GM15510 (cell line): Measurements from ENCODE around the gene FER.

Source experiments
- POLR2A ChIP-seq: IDR thresholded peaks from 3 replicates; pipeline ENCODE4 v1.6.1; 2011; ENCODE audit warnings: borderline replicate concordance; ENCODE audit not compliant: insufficient read length; ENCODE audit errors: extremely low read depth

Gene FER

GRCh38 chr5:109038209-109038840, 290.6 kb downstream of the FER start:
- TF ChIP-seq POLR2A, result no peak

- TF ChIP-seq POLR2A, result no peak
Measured at GRCh38 chr5:109041317-109041716, 293.6 kb downstream of the FER start.

- TF ChIP-seq POLR2A, result no peak
Measured at GRCh38 chr5:109045710-109046109, 298.0 kb downstream of the FER start.

GRCh38 chr5:109049565-109049964, 301.9 kb downstream of the FER start:
- no peak for TF ChIP-seq POLR2A

GRCh38 chr5:109053995-109054417, 306.3 kb downstream of the FER start:
- no peak for TF ChIP-seq POLR2A

- no peak for TF ChIP-seq POLR2A
Measured at GRCh38 chr5:109060378-109061025, 312.8 kb downstream of the FER start.

GRCh38 chr5:109062664-109063063, 315.0 kb downstream of the FER start:
- TF ChIP-seq POLR2A, result no peak

GRCh38 chr5:109063223-109063622, 315.5 kb downstream of the FER start:
- TF ChIP-seq POLR2A, result no peak

GRCh38 chr5:109076741-109077140, 329.0 kb downstream of the FER start:
- no peak for TF ChIP-seq POLR2A

GRCh38 chr5:109078448-109078847, 330.8 kb downstream of the FER start:
- TF ChIP-seq POLR2A, result no peak

GRCh38 chr5:109080481-109080880, 332.8 kb downstream of the FER start:
- TF ChIP-seq POLR2A, result no peak

GRCh38 chr5:109080896-109081295, 333.2 kb downstream of the FER start:
- TF ChIP-seq POLR2A, result no peak

GRCh38 chr5:109083937-109084336, 336.2 kb downstream of the FER start:
- TF ChIP-seq POLR2A, result no peak

- no peak for TF ChIP-seq POLR2A
Measured at GRCh38 chr5:109089191-109089590, 341.5 kb downstream of the FER start.

- no peak for TF ChIP-seq POLR2A
Measured at GRCh38 chr5:109099081-109099480, 351.4 kb downstream of the FER start.

- no peak for TF ChIP-seq POLR2A
Measured at GRCh38 chr5:109100971-109101370, 353.3 kb downstream of the FER start.
